UCSD-AML1 (cell line): ENCODE measurements around the gene ANKS3.

Experiments used
- DNase-seq: peaks from one replicate; lab custom pipeline; 2025; ENCODE audit not compliant: unreplicated experiment; lab: John Stamatoyannopoulos, UW

Gene ANKS3

GRCh38 chr16:4734063-4734729, at the start of gene ANKS3, which contains the start of gene DNAAF8:
Gene ANKS3 (minus strand): TSS chr16:4734271. CDS start chr16:4730149, 4,122 bp downstream.
Gene DNAAF8 (plus strand): TSS chr16:4734537. CDS start chr16:4736515, 1,978 bp downstream.
- peak; percentile 90 for DNase-seq

- DNase-seq, result no peak
Observed at GRCh38 chr16:4783251-4783950, 49.3 kb upstream of the ANKS3 start.

GRCh38 chr16:4780235-4780634, 46.2 kb upstream of the ANKS3 start:
- no peak for DNase-seq

GRCh38 chr16:4778050-4778392, 44.0 kb upstream of the ANKS3 start:
- DNase-seq, result no peak

- DNase-seq, result no peak
Observed at GRCh38 chr16:4777339-4778049, 43.4 kb upstream of the ANKS3 start.

- no peak for DNase-seq
Observed at GRCh38 chr16:4776141-4776705, 42.2 kb upstream of the ANKS3 start.

GRCh38 chr16:4775005-4775404, 40.9 kb upstream of the ANKS3 start:
- no peak for DNase-seq

- no peak for DNase-seq
Observed at GRCh38 chr16:4772351-4772750, 38.3 kb upstream of the ANKS3 start.

- no peak for DNase-seq
Observed at GRCh38 chr16:4771646-4772045, 37.6 kb upstream of the ANKS3 start.

- no peak for DNase-seq
Observed at GRCh38 chr16:4769306-4769638, 35.2 kb upstream of the ANKS3 start.

GRCh38 chr16:4768549-4769305, 34.7 kb upstream of the ANKS3 start:
- peak; percentile 95 for DNase-seq

GRCh38 chr16:4767872-4768548, 33.9 kb upstream of the ANKS3 start:
- DNase-seq, result no peak

GRCh38 chr16:4766875-4767628, 33.0 kb upstream of the ANKS3 start, which contains the start of gene ZNF500:
Gene ZNF500 (minus strand): TSS chr16:4767162. CDS start chr16:4765978, 1,184 bp downstream.
- peak; percentile 97 for DNase-seq

- no peak for DNase-seq
Observed at GRCh38 chr16:4765511-4766474, 31.7 kb upstream of the ANKS3 start.

- no peak for DNase-seq
Observed at GRCh38 chr16:4763791-4764190, 29.7 kb upstream of the ANKS3 start.

- no peak for DNase-seq
Observed at GRCh38 chr16:4762205-4762604, 28.1 kb upstream of the ANKS3 start.

- no peak for DNase-seq
Observed at GRCh38 chr16:4760221-4760910, 26.3 kb upstream of the ANKS3 start.

- no peak for DNase-seq
Observed at GRCh38 chr16:4755687-4756086, 21.6 kb upstream of the ANKS3 start.
